Cardiac fibroblast (primary cell): ENCODE data around the gene TM4SF18.

Experiments used
- DNase-seq, 2 donors: peaks; one replicate each; pipeline versions ENCODE4 v3.0.0 to v3.0.0-alpha.2; 2010; ENCODE audit warnings: low read depth in 2 of 2
- H3K4me3 ChIP-seq, 2 donors: replicated peaks in 1 of 2; 1 replicate in 1 of 2; 2 replicates in 1 of 2; pipeline ENCODE4 v1.5.1; 2011; ENCODE audit warnings: low read depth in 2 of 2, low read length in 2 of 2, mild to moderate bottlenecking in 2 of 2, moderate library complexity in 1 of 2
- TF ChIP-seq, protein P1 (sequence below): IDR thresholded peaks from one replicate; pipeline ENCODE4 v1.5.1; 2011; ENCODE audit warnings: low read depth, mild to moderate bottlenecking, low read length, inconsistent platforms

Gene TM4SF18

DNA sequence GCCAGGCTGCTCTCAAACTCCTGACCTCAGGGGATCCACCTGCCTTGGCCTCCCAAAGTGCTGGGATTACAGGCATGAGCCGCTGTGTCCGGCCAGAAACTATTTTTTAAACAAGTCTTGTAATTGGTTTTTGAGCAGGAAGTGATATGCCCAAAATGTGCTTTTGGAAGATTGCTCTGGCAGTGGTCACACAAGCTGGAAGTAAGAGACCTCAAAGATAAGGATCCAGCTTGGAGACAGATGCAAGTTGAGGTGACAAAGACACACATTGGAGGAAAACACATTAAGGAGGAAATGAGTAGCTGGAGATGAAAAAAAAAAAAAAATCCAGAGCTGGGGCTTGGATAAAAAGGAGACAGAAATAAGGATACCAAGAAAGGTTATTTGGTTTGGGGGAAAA lies 6.3 kb downstream of the TM4SF18 start:
- DNase-seq = no peak
- TF ChIP-seq, protein P1, sequence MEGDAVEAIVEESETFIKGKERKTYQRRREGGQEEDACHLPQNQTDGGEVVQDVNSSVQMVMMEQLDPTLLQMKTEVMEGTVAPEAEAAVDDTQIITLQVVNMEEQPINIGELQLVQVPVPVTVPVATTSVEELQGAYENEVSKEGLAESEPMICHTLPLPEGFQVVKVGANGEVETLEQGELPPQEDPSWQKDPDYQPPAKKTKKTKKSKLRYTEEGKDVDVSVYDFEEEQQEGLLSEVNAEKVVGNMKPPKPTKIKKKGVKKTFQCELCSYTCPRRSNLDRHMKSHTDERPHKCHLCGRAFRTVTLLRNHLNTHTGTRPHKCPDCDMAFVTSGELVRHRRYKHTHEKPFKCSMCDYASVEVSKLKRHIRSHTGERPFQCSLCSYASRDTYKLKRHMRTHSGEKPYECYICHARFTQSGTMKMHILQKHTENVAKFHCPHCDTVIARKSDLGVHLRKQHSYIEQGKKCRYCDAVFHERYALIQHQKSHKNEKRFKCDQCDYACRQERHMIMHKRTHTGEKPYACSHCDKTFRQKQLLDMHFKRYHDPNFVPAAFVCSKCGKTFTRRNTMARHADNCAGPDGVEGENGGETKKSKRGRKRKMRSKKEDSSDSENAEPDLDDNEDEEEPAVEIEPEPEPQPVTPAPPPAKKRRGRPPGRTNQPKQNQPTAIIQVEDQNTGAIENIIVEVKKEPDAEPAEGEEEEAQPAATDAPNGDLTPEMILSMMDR = no peak
- H3K4me3 ChIP-seq = no peak overlapping the region

DNA sequence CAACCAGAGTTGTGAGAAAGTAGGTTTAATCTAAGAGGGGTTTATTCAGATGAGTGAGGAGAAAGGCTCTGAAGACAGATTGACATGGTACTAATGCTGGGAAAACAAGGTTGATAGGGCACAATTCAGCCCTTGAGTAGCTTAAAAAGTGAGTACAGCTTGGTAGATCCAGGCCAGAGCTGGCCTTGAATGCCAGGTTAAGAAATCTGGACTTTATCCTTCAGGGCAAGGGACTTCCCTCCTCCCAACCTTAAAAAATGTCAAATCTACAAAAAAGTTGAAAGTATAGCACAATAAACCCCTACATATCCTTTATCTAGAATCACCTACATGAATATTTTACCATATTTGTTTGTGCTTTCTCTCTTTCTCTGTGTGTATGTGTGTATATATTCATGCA lies 7.9 kb downstream of the TM4SF18 start:
- TF ChIP-seq, protein P1 = no peak
- H3K4me3 ChIP-seq = no peak overlapping the region
- DNase-seq = no peak

DNA sequence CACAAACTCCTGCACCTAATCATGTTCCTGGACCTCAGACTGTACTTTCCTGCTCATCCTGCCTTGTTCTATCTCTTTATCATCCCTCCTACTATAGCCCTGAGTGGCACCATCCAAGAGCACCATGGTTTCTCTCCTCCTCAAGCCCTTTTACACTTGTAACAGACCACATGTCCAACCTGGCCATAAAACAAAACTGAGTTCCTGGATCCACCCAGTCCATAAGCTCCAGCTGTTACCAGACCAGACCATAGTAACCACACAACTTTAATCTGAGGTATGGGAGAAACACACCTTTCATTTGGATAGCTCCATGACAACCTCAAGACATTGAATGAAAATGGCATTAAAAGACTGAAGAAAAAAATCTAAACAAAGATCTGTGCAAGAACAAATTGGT lies 9.1 kb downstream of the TM4SF18 start:
- TF ChIP-seq, protein P1 = no peak

DNA sequence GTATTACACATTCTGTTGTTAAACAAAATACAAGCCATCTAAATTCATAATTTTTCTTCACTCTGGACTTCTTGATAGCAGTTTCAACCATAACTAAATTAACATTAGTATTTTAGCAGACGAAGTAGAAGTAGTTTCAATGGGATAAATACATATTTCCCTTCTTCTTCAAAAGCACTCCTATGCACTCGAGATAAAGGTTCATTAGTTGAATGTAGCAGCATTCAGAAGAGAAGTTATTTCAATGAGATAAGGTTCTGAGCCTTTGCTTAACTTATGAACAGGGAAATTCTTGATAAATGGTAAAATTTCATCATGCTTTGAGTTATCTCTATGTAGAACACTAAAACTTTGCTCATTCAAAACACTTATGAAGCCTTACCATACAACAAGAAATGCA lies 11.8 kb downstream of the TM4SF18 start:
- DNase-seq = no peak
- no peak overlapping the region for H3K4me3 ChIP-seq
- TF ChIP-seq, protein P1 = no peak

More for the DNA sequence above, 9.1 kb downstream of the TM4SF18 start:
- H3K4me3 ChIP-seq = no peak overlapping the region
- DNase-seq = no peak

DNA sequence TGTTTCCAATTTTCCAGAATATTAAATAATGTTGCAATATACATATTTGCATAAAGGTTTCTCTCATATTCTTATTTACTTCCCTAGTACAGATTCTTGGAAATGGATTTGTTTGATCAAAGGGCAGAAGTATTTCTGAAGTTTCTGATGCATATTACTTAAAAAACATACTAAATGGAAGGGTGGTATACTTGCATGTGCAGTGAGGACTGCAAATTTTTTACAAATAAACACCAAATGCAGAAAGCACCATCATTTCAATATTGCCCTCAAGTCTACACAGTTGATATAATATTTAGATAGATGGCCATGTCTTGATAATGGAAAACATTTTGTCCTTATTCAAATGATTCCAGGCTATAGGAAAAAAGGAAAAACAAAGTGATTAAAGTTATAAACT lies 12.3 kb downstream of the TM4SF18 start:
- no peak overlapping the region for H3K4me3 ChIP-seq
- TF ChIP-seq, protein P1 = no peak
- no peak for DNase-seq

DNA sequence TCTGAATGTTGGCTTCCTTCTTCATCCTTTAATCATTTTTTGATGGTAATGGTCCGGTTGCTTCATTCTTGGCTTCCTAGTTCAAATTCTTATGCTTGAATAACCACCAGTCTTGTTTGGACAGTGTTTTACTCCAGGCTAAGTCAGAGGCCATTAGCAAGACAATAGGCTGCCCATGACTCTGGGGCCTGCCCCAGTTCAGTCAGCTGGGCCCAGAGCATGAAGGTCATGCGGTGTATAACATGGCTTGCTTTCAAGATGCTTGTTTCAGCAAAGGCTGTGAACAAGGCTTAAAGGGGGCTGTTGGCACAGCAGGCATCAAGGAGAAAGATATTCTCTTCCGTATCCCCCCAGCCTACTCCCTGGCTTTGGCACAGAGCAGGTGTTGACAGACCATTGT lies 13.7 kb downstream of the TM4SF18 start:
- TF ChIP-seq, protein P1 = no peak
- H3K4me3 ChIP-seq = no peak overlapping the region
- no peak for DNase-seq

DNA sequence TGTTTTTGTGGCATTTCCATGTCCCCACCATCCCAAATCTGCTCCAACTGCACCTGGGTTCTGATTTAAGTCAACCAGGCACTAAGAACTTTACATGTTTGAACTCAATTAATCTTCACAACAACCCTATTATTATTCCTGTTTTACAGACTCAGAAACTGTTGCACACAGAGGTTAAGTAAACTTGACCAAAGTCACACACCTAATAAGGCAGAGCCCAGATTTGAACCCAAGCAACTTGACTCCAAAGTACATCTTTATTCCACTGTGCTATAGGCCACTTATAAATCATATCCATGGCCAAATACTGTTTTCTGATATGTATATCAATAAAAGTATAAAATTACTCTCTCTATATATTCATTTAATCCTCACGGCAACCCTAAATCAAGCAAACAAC lies 16.4 kb downstream of the TM4SF18 start:
- no peak for DNase-seq
- no peak overlapping the region for H3K4me3 ChIP-seq
- TF ChIP-seq, protein P1 = no peak
